ENCODE measurements around the gene CENPV.
"Not testable (repeated sequence)": the region's sequence is repeated elsewhere in the genome, so short reads cannot be mapped to it uniquely, and the experiment has no call there.

CENPV gene

DNA sequence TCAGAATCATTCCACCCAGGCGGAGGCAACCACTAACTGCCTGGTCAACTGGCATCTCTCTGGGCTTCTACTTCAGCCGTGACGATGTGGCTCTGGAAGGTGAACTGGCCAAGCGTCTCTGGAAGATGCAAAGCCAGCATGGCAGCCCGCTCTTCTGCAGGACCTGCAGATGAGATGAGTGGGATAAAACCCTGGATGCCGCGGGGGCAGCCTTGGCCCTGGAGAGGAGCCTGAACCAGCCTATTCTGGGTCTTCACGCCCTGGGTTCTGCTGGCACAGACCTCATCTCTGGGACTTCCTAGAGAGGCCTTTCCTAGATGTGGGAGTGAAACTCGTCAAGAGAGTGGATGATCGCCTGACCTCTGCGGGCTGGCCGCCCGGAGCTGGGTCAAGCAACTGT, 38.2 kb upstream of the CENPV start:
- no peak overlapping the region for H3K27ac ChIP-seq (ENCODE audit: low read length)
- no peak overlapping the region for H3K9ac ChIP-seq (ENCODE audit: low read length)
- no peaks in the 10 kb centered on the region for H4K20me1 ChIP-seq (ENCODE audit: insufficient read depth, low read length)
- peaks cover 9% of the 10 kb centered on the region for H3K4me1 ChIP-seq (ENCODE audit: low read length)
- H3K4me2 ChIP-seq (ENCODE audit: low read length): no peak overlapping the region
- H3K4me3 ChIP-seq (ENCODE audit: low read length): no peak overlapping the region
- TF ChIP-seq, protein P1, sequence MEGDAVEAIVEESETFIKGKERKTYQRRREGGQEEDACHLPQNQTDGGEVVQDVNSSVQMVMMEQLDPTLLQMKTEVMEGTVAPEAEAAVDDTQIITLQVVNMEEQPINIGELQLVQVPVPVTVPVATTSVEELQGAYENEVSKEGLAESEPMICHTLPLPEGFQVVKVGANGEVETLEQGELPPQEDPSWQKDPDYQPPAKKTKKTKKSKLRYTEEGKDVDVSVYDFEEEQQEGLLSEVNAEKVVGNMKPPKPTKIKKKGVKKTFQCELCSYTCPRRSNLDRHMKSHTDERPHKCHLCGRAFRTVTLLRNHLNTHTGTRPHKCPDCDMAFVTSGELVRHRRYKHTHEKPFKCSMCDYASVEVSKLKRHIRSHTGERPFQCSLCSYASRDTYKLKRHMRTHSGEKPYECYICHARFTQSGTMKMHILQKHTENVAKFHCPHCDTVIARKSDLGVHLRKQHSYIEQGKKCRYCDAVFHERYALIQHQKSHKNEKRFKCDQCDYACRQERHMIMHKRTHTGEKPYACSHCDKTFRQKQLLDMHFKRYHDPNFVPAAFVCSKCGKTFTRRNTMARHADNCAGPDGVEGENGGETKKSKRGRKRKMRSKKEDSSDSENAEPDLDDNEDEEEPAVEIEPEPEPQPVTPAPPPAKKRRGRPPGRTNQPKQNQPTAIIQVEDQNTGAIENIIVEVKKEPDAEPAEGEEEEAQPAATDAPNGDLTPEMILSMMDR (IDR thresholded peaks at IDR 0.05; ENCODE audit: low read depth, low read length): no peak
- TF ChIP-seq EZH2phosphoT487 (IDR thresholded peaks at IDR 0.05; ENCODE audit: low read depth): no peak
- no peaks in the 10 kb centered on the region for H3K36me3 ChIP-seq (replicated peaks; ENCODE audit: low read depth, low read length)
- H3K9me3 ChIP-seq (ENCODE audit: insufficient read depth, low read length): no peaks in the 10 kb centered on the region
- no peaks in the 10 kb centered on the region for H3K27me3 ChIP-seq (ENCODE audit: low read depth, low read length)
- H2AFZ ChIP-seq (ENCODE audit: low read depth, low read length): no peak overlapping the region
- no peaks in the 10 kb centered on the region for H3K79me2 ChIP-seq (ENCODE audit: low read length)

DNA sequence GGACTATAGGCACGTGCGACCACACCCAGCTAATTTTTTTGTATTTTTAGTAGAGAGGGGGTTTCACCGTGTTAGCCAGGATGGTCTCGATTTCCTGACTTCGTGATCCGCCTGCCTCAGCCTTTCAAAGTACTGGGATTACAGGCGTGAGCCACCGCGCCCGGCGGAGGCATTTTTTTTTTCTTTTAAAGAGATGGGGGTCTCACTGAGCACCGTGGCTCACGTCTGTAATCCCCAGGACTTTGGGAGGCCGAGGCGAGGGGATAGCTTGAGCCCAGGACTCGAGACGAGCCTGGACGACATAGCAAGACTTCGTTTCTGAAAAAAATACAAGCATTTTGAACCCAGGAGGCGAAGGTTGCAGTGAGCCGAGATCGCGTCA, 32.8 kb upstream of the CENPV start:
- not testable (repeated sequence) for H3K27ac ChIP-seq (ENCODE audit: low read length); H3K79me2 ChIP-seq (ENCODE audit: low read length); H4K20me1 ChIP-seq (ENCODE audit: insufficient read depth, low read length); H3K27me3 ChIP-seq (ENCODE audit: low read depth, low read length); H3K9me3 ChIP-seq (ENCODE audit: insufficient read depth, low read length); H3K36me3 ChIP-seq (replicated peaks; ENCODE audit: low read depth, low read length)
- H3K9ac ChIP-seq (ENCODE audit: low read length): peak overlapping the region; percentile 45
- peak overlapping the region; percentile 75 for H3K4me3 ChIP-seq (ENCODE audit: low read length)
- H2AFZ ChIP-seq (ENCODE audit: low read depth, low read length): peak overlapping the region; percentile 72; the same call in 1 of the 2 replicates
- H3K4me2 ChIP-seq (ENCODE audit: low read length): peak overlapping the region; percentile 64
- H3K4me1 ChIP-seq (ENCODE audit: low read length): peaks cover 11% of the 10 kb centered on the region

DNA sequence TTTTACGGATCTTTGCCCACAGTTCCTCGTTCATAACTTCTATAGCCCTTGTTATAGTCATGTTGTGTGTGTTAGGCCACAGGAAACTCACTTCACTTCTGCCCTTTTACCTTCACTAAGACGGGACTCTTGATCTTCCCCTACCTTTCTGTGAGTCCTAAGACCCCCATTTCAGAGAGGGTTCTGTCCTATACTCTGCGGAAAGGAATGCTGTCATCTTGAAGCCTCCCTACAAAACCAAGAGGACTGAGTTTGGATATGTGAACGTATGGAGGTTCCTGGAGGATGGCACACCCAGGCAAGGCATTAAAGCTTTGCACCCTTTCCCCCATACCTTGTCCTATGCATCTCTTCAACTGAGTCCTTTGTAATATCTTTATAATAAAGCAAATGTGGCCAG, 31.3 kb upstream of the CENPV start:
- H3K9ac ChIP-seq (ENCODE audit: low read length): no peak overlapping the region
- TF ChIP-seq EZH2phosphoT487 (IDR thresholded peaks at IDR 0.05; ENCODE audit: low read depth): no peak
- TF ChIP-seq, protein P1 (IDR thresholded peaks at IDR 0.05; ENCODE audit: low read depth, low read length): no peak
- H3K27ac ChIP-seq (ENCODE audit: low read length): no peak overlapping the region
- no peak overlapping the region for H3K4me3 ChIP-seq (ENCODE audit: low read length)
- no peak overlapping the region for H2AFZ ChIP-seq (ENCODE audit: low read depth, low read length)
- H3K79me2 ChIP-seq (ENCODE audit: low read length): peaks cover 9% of the 10 kb centered on the region
- no peaks in the 10 kb centered on the region for H3K9me3 ChIP-seq (ENCODE audit: insufficient read depth, low read length)
- H4K20me1 ChIP-seq (ENCODE audit: insufficient read depth, low read length): peaks cover 7% of the 10 kb centered on the region
- H3K4me1 ChIP-seq (ENCODE audit: low read length): peaks cover 11% of the 10 kb centered on the region
- no peaks in the 10 kb centered on the region for H3K27me3 ChIP-seq (ENCODE audit: low read depth, low read length)
- H3K4me2 ChIP-seq (ENCODE audit: low read length): no peak overlapping the region
- no peaks in the 10 kb centered on the region for H3K36me3 ChIP-seq (replicated peaks; ENCODE audit: low read depth, low read length)

DNA sequence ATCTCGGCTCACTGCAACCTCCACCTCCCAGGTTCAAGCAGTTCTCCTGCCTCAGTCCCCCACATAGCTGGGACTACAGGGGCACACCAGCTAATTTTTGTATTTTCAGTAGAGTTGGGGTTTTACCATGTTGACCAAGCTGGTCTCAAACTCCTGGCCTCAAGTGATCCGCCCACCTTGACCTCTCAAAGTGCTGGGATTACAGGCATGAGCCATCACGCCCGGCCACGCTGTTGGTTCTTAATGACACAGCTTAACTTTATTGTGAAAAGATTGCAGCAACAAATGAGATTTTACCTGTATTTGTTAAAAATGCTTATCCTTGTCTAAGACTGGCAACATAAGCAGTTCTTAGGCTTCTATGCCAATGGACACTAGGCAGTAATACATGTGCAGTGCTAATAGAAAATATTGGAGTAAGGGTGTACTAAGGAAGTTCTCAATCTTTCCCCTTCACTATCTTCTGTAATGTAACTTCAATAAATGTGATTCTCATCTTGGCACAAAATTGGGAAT, 30.6 kb upstream of the CENPV start:
- no peak overlapping the region for H3K27ac ChIP-seq (ENCODE audit: low read length)

More for the DNA sequence above, 30.6 kb upstream of the CENPV start:
- TF ChIP-seq, protein P1 (IDR thresholded peaks at IDR 0.05; ENCODE audit: low read depth, low read length): no peak
- TF ChIP-seq EZH2phosphoT487 (IDR thresholded peaks at IDR 0.05; ENCODE audit: low read depth): no peak
- H3K4me2 ChIP-seq (ENCODE audit: low read length): no peak overlapping the region
- H4K20me1 ChIP-seq (ENCODE audit: insufficient read depth, low read length): peaks cover 7% of the 10 kb centered on the region
- H3K4me3 ChIP-seq (ENCODE audit: low read length): no peak overlapping the region
- no peaks in the 10 kb centered on the region for H3K36me3 ChIP-seq (replicated peaks; ENCODE audit: low read depth, low read length)
- H2AFZ ChIP-seq (ENCODE audit: low read depth, low read length): no peak overlapping the region
- H3K79me2 ChIP-seq (ENCODE audit: low read length): peaks cover 9% of the 10 kb centered on the region
- H3K9me3 ChIP-seq (ENCODE audit: insufficient read depth, low read length): no peaks in the 10 kb centered on the region
- H3K27me3 ChIP-seq (ENCODE audit: low read depth, low read length): no peaks in the 10 kb centered on the region
- no peak overlapping the region for H3K9ac ChIP-seq (ENCODE audit: low read length)
- peaks cover 11% of the 10 kb centered on the region for H3K4me1 ChIP-seq (ENCODE audit: low read length)
